CD4-positive, alpha-beta T cell treated with Interleukin-17A for 1 hour (primary cell): ENCODE results near the gene ZNF764.
A peak's percentile ranks its signal among the peaks of the same experiment; 100 is the strongest.

Experiments used
- DNase-seq: peaks from one replicate; pipeline ENCODE4 v3.0.0-alpha.2; 2020

ZNF764 gene

DNA sequence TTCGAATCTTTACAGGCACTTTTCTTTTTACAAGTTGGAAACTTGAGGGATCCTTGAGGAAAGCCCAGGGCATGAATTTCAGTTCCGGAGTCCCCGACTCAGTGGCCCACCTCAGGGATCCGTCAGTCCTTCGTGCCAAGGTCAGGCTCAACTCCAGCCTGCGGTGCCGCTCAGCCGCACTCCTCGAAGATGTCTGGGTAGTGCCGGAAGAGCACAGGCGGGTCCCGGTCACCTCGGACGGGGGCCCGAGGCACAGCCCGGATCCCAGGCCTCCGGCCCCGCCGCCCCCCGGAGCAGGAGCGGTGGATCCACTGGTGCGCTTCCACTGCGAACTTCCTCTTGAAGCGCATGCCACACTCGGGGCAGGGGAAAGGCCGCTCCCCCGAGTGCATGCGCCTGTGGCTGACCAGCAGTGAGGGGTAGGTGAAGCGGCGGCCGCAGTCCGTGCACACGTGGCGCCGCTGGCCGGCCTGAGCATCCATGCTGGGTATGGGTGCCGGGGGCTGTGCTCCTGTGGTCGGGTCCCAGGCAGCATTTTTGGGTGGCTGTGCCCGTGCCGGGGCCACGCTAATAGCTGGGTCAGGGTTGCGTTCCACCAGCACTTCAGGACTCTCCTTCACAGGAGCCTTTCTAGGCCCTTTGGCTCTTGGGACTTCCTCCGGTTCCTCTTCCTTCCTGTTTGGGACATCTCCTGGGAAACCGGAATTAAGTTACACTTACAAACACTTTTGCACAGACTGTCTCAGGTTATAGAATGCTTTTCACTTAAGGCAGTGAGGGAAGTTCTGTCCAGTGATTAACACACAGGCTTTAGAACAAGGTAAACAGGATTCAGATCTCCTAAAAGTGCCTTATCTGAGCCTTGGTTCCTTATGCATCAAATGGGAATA, 11.8 kb upstream of the ZNF764 start:
- no peak for DNase-seq

DNA sequence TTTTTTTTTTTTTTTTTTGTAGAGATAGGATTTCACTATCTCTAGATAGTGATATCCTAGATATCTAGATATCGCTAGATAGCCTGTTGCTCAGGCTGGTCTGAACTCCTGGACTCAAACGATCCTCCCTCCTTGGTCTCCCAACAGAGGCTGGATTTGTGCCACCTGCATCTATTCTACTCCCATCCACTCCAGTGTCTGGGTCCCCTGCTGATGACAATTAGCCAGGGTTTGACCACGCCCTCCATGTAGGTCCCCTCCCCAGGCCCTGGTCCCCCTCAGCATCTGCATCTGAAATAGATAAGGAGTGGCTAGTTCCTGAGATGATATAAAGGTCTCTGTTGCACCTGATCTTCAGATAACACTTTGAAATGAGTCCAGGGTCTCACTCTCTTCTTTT, 11.1 kb upstream of the ZNF764 start:
- DNase-seq = no peak

DNA sequence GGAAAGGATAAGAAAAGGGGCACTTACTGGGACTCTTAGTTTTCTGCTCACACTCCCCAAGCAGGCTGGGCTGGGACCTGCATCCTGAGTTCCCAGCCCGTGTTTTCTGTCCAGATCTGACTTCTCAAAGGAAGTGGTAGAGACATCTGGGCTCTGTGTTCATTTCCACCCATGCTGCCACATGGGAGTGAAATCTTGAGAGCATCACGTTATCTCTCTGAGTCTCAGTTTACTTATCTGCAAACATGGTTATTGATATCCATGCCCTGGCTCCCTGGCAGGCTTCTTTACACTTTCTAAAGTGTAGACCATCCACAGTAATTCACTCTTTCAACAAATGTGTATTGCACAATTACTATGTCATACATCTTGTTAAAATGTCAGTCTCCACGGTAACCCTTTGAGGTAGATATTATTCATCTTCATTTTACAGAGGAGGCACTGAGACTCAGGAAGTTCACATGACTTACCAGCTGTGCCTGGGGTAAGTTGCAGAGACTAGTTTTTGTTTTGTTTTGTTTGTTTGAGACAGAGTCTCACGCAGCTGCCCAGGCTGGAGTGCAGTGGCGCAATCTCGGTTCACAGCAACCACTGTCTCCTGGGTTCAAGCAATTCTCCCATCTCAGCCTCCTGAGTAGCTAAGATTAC, 9.9 kb upstream of the ZNF764 start:
- DNase-seq = peak; percentile 80

DNA sequence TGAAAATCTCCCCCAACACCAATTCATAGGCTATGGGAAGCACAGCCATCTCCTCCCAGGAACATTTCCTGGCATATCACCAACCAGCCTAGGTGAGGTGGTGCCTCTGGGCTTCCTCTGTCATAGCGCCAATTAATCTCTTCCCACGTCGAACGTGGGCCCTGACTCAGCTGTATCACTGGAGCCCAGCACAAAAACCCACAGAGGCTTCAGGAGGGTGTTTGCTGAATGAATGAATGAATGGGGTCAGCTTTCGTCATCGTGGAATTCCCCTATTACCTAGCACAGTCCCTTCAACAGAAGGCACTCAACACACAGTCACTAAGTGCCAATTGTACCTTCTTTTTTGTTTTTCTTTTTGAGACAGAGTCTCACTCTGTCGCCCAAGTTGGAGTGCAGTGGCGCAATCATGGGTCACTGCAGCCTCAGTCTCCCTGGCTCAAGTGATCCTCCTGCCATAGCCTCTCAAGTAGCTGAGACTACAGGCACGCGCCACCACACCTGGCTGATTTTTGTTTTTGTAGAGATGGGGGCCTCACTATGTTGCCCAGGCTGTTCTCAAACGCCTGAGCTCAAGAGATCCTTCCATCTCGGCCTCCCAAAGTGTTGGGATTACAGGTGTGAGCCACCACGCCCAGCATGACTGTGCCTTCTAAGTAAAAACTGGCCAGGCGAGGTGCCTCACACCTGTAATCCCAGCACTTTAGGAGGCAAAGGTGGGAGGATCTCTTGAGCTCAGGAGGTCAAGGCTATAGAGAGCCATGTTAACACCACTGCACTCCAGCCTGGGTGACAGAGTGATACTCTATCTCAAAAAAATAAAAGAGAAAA, 9.2 kb upstream of the ZNF764 start:
- DNase-seq = peak; percentile 68

DNA sequence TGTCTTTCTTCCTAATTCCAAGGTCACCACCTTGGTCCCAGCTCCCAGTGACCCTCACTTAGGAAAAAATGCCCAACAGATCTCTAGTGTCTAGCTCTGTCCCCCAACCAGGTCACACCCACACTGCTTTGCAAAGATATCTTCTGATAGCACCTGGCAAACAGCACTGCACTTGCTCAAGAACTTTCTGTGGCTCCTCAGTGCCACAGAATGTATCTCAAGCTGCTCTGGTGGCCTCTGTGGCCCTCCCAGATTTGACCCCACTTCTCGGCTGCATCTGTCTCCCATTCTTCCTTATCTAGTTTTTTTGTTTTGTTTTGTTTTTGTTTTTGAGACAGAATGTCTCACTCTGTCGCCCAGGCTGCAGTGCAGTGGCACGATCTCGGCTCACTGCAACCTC, 8.4 kb upstream of the ZNF764 start:
- DNase-seq = no peak

DNA sequence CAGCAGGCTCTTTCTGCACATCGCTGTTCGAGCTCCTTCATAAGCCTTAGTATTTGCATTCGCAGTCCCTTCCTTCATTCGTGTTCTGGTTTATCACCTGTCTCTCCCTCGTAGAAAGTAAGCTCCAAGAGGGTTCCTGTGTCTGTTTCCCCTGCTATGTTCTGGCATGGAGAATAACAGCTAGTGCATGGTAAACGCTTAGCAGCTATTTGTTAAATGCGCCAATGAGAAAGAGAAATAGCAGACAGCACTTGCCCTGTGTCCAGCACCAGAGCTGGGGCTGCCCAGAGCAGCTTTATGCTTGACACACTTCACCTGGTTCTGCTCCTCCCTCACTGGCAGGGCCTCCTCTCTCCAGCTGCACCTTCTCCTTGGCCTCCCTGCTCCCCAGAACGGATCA, 7.8 kb upstream of the ZNF764 start:
- DNase-seq = no peak

DNA sequence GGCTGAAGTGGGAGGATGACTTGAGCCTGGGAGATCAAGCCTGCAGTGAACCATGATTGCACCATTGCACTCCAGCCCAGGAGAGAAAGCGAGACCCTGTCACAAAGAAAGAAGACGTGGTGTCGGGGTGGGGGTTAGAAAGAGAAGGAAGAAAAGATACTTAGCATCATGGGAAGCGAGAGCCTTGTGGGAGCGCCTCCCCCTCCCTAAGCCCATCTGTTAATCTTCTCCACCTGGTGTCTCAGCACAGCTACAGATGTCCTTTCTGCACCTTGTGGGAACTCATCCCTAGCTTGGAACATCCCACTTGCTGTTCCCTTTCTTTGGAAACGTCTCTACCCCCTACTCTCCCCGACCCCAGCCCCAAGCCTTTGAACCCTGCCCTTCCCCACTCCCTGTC, 7.4 kb upstream of the ZNF764 start:
- DNase-seq = no peak

DNA sequence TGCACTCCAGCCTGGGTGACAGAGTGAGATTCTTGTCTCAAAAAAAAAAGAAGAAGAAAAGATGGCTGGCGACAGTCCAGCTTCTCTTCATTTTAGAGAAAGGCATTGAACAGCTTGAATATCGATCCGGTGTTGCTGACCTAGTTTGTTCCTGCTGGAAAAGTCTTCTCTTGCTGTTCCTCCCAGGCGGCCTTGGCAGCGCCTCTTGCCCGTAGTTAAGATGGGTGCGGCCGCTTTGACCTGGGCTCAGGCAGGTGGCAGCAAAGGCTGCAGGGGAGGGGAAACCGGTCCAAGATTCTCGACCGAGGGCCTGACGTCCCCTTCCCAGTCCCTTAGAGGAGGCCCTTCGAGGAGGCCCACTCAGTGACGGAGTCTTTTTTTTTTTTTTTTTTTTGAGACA, 3.8 kb upstream of the ZNF764 start:
- DNase-seq = no peak

DNA sequence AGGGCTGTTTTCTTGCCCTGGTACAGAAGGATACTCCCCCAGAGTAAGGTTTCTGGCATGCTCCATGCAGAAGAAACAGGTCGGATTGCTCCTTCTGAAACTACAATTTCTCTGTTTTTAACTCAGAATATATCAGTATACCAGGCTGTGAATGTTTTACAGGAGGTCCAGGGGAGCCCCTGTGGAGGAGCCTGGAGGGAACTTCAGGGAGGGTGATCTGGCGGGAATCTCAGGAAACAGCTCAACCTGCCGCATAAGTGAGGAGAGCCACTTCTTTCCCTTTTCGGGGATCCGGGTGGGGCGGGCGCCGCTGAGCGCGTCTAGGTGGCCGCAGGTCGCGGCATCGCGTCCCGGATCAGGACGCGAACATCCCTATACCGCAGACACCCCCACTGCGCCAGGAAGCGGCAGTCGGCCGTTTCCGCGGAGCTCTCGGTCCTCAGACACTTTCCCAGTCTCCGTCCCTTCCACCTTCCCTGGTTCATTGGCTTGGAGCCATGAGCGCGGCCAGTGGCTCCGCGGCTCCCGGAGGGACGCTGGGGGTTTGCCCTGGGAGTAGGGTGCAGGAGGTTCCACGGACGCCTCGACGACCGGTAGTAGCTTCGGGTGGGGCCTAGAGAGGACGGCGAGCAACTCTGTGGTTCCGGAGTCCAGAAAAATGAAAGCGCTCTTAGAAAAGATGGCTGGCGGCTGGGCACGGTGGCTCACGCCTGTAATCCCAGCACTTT, 3.1 kb upstream of the ZNF764 start:
- DNase-seq = peak; percentile 40

DNA sequence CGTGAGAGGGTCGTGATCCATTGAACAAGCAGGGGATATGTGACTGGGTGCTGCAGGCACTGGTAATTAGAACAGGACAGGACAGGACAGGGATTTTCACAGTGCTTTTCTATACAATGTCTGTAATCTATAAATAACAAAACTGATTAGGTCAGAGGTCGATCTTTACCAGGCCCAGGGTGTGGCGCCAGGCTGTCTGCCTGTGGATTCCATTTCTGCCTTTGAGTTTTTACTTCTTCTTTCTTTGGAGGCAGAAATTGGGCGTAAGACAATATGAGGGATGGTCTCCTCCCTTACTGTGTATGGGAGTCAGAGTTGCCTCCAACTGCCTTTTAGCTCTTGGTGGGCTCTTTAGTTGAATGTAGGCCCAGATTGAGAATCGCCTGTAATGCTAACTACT, 1.5 kb upstream of the ZNF764 start:
- DNase-seq = no peak

DNA sequence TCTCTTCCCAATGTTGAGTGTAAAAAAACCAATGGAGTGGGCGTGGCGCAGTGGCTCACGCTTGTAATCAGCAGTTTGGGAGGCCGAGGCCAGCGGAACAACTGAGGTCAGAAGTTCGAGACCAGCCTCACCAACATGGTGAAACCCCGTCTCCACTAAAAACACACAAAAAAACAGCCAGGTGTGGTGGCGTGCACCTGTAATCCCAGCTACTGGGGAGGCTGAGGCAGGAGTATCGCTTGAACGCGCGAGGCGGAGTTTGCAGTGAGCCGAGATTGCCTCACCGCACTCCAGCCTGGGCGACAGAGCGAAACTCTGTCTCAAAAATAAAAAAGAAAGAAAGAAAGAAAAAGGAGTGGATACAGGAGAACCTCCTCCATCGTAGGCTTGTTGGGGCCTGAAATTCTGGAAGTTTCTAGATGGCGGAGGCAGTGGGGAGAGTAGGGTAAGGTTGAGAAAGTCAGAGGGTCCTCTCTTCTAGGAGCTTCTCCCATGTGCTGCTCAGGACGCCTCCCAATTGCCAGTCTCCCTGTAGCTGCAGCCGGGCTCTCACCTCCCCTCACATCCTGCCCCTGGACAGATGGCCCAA, 709 bp upstream of the ZNF764 start:
- DNase-seq = no peak

DNA sequence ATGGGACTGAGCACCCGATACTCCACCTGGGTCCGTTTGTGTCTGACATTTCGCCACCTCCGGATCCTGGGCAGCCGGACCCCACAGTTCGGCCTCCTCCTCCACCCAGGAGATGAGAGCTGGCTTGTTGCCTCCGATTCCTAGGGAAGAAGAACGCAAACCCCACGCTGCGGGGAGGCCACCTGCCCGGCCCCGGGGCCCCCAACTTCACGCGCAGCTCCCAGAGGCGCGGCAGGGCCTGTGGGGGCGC, 542 bp downstream of the ZNF764 start:
- no peak for DNase-seq

DNA sequence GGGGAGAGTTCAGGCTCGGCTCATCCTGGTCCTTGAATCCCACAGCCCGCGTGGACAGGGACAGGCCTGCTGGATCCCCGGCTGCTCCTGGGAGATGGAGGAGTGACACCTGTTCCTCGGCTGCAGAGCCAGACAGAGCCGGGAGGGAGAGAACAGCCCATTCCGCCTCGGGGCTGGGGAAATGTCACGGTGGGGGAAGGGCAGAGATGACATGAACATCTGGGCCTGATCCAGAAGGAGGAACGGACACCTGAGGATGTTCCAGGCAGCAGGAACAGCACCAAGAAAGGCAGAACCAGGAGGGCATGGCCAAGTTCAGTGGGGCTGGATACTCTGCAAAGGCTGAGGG, 2.1 kb downstream of the ZNF764 start:
- DNase-seq = no peak

DNA sequence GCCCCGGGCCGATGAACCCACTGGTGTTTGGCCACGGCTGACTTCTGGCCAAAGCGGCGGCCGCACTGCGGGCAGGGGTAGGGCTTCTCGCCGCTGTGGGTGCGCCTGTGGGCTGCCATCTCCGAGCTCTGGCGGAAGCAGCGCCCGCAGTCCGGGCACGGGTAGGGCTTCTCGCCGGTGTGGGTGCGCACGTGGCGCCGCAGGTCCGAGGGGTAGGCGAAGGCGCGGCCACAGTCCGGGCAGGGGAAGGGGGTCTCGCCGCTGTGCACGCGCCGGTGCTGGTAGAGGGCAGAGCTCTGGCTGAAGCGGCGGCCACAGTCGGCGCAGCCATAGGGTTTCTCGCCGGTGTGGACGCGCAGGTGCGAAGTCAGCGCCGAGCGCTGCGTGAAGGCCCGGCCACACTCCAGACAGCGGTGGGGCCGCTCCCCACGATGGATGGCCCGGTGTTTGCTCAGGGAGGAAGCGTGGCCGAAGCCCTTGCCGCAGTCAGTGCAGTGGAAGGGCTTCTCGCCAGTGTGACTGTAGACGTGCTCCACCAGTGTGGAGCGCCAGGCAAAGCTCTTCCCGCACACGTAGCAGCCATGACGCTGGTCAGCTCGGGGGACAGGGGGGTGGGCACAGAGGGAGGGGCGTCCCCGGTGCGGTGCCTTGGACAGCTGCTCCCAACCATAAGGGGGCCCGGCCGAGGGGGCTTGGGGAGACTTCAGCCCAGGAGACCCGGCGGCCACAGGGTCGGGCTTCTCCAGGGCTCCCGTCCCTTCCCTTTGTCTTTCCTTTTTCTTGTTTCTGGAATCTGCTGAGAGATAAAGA, 2.7 kb downstream of the ZNF764 start:
- DNase-seq = no peak

DNA sequence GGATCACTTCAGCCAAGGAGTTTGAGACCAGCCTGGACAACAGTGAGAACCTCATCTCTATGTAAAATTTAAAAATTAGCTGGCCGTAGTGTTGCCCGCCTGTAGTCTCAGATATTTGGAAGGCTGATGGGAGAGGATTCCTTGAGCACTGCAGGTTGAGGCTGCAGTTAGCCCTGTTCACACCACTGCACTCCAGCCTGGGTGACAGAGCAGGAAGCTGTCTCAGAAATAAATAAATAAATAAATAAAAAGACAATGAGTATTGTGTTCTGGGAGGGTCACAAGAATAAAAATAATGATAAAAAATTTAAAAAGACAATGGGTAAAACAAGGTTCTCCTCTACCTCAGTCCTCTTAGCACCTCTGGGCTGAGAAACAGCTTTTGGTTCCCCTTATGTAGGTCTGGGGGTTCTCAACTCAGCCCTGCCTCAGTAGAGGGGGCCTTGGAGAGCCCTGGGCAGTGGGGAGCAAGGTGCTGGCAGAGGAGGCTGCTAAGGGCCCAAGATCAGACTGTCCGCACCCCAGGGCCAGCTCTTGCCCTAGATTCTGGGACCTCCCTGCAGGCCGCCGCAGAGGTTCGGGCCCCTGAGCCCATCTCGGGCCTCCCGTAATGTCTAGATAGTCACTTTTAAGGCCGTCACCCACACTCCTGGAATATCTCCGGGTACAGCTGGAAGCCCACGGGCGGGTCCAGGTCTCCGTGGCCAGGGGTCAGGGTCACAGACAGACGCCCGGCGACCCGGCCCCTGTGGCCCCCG, 3.4 kb downstream of the ZNF764 start:
- DNase-seq = no peak

DNA sequence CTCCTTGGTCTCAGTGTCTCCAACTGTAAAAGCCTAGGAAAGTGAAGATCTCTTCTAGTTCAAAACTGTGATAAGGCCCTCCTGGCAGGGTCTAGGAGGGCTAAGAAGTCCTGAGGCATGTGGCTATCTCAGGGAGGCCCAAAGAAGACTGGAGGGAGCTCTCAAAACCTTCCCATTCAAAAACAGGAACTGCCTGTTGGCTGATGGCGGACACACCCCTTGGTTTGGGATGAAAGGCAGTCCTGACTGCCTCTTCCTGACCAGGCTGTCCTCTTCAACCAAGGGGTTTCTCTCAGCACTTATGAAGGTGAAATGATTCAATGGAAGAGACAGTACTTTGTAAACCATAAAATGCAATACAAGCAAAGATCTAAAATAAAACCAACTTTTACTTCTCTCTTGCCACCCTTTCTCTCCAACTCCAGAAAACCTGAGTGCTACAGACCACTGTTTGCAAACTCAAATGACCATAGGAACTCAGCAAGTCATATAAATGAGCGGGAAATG, 4.7 kb downstream of the ZNF764 start:
- DNase-seq = no peak

DNA sequence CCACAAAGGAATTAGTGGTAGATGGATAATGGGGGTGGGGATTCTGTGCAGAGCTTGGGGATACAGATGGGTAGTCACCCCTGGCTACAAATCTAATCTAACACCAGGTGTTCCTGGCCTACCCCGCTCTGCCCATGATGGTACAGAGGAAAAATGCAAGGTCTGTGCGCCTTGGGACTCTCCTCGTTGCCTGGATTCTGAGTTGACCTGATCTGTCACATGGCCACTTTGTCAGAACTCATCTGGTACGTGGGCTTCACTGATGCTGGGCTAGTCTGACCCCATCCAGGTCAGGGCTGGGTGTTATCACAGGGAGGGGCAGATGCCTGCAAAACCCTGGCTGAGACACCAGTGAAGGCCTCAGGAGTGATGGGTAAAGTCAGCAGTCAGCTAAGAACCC, 5.2 kb downstream of the ZNF764 start:
- no peak for DNase-seq

DNA sequence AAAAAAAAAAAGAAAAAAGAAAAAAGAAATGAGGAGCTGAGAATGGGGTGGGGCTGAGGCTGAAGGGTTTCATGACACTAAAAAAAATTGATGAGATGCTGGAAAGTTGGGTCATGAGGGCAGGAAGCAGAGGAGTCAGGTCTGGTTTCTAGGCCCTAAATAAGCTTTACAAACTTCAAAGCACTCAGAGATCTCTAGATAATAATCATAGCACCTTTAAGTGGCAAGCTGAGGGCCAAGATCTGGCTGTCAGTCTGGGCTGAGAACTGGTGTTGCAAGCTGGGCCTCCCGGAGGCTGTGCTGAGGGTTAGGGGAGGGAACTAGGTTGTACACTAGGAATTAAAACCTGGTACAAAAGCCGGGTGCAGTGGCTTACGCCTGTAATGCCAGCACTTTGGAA, 6.4 kb downstream of the ZNF764 start:
- DNase-seq = peak; percentile 90

DNA sequence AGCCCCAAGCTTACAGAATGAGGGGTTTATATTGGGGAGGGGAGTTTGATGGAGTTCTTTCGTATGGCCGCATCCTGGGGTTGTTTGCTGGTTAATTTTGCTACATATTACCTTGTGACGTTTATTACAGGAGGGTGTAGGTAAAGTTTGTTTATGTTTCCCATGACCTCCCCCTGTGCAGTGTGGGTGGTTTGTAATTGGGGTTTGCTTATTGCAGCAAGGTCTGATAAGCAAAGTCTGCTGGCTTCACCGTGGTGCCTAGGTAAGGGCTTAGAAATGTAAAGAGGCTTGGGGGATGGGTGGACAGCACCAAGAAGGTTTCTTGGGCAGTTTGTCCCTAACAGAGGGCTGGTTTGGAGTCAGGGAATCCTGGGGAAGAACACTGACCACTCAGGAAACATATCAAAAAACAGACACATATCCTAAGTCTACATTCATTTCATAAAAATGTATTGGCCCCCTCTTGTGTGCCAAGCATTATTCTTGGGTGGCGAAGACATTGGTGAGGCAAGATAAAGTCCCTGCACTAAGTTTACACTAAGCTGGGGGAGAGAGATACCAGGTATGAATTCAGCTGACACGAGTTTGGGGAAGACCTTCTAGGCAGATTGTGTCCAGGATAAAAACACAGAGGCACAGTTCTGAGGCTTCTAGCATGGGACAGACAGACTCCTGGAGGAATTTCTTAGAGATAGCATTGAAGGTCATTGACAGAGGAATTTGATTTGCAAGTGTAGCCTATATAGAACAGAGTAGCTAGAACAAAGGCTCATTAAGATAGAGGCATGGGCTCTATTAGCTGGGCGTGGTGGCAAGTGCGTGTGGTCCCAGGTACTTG, 9.5 kb downstream of the ZNF764 start:
- DNase-seq = no peak

DNA sequence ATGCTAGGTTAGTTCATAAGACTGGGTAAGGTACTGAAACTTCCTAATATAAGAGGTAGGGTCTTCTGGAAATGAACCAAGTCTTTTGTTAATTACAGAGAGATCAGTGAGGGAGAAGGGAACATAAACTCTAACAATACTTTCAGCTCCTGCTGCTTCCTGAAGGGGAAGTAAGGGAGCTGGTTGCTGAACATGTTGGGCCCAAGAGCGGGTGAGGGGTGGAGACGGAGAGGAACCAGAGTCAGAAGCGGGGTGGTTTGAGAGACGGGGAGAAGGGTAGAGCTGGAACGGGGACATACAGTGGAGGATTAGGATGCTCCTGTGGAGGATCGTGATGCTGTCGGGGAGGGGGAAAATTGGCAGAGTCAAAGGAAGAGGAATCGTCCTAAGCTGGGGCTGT, 12.1 kb downstream of the ZNF764 start:
- DNase-seq = no peak
